Measurements from ENCODE around the gene LNP1. TPM values are rescaled to one million over a fixed set of nuclear protein-coding genes. Genes with fewer than 3 reads are reported as not detected.
"Not testable (repeated sequence)": the region's sequence is repeated elsewhere in the genome, so short reads cannot be mapped to it uniquely, and the experiment has no call there.

LNP1 gene
- 0.99 and 1.1 TPM in 2 replicates for total RNA-seq

GRCh38 chr3:100400780-100401673 is at the start of gene LNP1, which contains the start of gene TOMM70:
LNP1 (plus strand) TSS chr3:100401539; CDS start chr3:100429730, 28,191 bp downstream.
TOMM70 (minus strand) TSS chr3:100401089; CDS start chr3:100400949, 140 bp downstream.
- DNase-seq (ENCODE audit: low read depth, low spot score) = peak; percentile 91

- DNase-seq (ENCODE audit: low read depth, low spot score) = not testable (repeated sequence)
These were observed 49.6 kb upstream of the LNP1 start for GRCh38 chr3:100351770-100352169.

- no peak for DNase-seq (ENCODE audit: low read depth, low spot score)
These were observed 48.8 kb upstream of the LNP1 start for GRCh38 chr3:100352296-100353231.

GRCh38 chr3:100354850-100355249 is 46.5 kb upstream of the LNP1 start:
- no peak for DNase-seq (ENCODE audit: low read depth, low spot score)

GRCh38 chr3:100358413-100358812 is 42.9 kb upstream of the LNP1 start:
- no peak for DNase-seq (ENCODE audit: low read depth, low spot score)

- no peak for DNase-seq (ENCODE audit: low read depth, low spot score)
These were observed 42.3 kb upstream of the LNP1 start for GRCh38 chr3:100359035-100359434.

- DNase-seq (ENCODE audit: low read depth, low spot score) = no peak
These were observed 40.4 kb upstream of the LNP1 start for GRCh38 chr3:100360757-100361496.

GRCh38 chr3:100361897-100362296 is 39.4 kb upstream of the LNP1 start:
- no peak for DNase-seq (ENCODE audit: low read depth, low spot score)

- no peak for DNase-seq (ENCODE audit: low read depth, low spot score)
These were observed 36.9 kb upstream of the LNP1 start for GRCh38 chr3:100364421-100364820.

GRCh38 chr3:100366424-100366823 is 34.9 kb upstream of the LNP1 start:
- no peak for DNase-seq (ENCODE audit: low read depth, low spot score)

- no peak for DNase-seq (ENCODE audit: low read depth, low spot score)
These were observed 32.9 kb upstream of the LNP1 start for GRCh38 chr3:100368441-100368840.

- DNase-seq (ENCODE audit: low read depth, low spot score) = no peak
These were observed 30.6 kb upstream of the LNP1 start for GRCh38 chr3:100370756-100371155.

- DNase-seq (ENCODE audit: low read depth, low spot score) = no peak
These were observed 26.8 kb upstream of the LNP1 start for GRCh38 chr3:100374521-100374920.

GRCh38 chr3:100376301-100376700 is 25.0 kb upstream of the LNP1 start:
- DNase-seq (ENCODE audit: low read depth, low spot score) = no peak

- DNase-seq (ENCODE audit: low read depth, low spot score) = no peak
These were observed 16.4 kb upstream of the LNP1 start for GRCh38 chr3:100384733-100385525.

- DNase-seq (ENCODE audit: low read depth, low spot score) = no peak
These were observed 14.8 kb upstream of the LNP1 start for GRCh38 chr3:100386437-100387074.

GRCh38 chr3:100389025-100389424 is 12.3 kb upstream of the LNP1 start:
- no peak for DNase-seq (ENCODE audit: low read depth, low spot score)

- DNase-seq (ENCODE audit: low read depth, low spot score) = no peak
These were observed 5.5 kb upstream of the LNP1 start for GRCh38 chr3:100395679-100396431.

GRCh38 chr3:100396967-100397366 is 4.4 kb upstream of the LNP1 start:
- DNase-seq (ENCODE audit: low read depth, low spot score) = no peak
